Skin epidermis (tissue), 12 donors: ENCODE results near the gene TMEM81.

Experiments used
- H3K27ac ChIP-seq, 21 experiments: fragments of 200-600 bp; sonication (generic) in 11 of 21; one replicate each; pipeline ENCODE4 v1.5.0; 2020; ENCODE audit warnings: mild to moderate bottlenecking in 3 of 21, inconsistent platforms in 2 of 21, moderate library complexity in 2 of 21
- H3K4me3 ChIP-seq, 7 experiments: fragments of 200-600 bp; sonication (generic) in 2 of 7; one replicate each; pipeline ENCODE4 v1.5.0; 2020; ENCODE audit warnings: inconsistent platforms in 2 of 7, mild to moderate bottlenecking in 2 of 7, moderate library complexity in 1 of 7

The TMEM81 gene, protein sequence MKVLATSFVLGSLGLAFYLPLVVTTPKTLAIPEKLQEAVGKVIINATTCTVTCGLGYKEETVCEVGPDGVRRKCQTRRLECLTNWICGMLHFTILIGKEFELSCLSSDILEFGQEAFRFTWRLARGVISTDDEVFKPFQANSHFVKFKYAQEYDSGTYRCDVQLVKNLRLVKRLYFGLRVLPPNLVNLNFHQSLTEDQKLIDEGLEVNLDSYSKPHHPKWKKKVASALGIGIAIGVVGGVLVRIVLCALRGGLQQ

DNA sequence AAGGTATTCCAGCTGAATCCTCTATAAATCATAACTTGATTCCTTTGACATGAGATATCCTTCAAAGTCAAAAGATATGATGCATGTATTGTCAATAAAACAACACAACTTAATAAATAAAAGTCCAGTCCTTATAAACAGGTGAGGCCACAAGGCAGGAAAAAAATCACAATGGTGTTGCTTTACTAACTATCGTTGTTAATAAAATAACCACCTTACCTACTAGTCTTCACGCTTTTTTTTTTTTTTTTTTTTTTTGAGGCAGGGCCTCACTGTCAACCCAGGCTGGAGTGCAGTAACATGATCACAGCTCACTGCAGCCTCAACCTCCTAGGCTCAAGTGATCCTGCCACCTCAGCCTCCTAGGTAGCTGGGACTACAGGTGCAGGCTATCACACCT, at the start of gene TMEM81:
Gene TMEM81 (minus strand): TSS at position 101 of the 400 bp plus-strand sequence. CDS start 140 bp downstream, outside the sequence.
- Histone ChIP-seq H3K27ac (no peak within 1 kb of the TSS), H3K4me3 (no peak within 1 kb of the TSS)

DNA sequence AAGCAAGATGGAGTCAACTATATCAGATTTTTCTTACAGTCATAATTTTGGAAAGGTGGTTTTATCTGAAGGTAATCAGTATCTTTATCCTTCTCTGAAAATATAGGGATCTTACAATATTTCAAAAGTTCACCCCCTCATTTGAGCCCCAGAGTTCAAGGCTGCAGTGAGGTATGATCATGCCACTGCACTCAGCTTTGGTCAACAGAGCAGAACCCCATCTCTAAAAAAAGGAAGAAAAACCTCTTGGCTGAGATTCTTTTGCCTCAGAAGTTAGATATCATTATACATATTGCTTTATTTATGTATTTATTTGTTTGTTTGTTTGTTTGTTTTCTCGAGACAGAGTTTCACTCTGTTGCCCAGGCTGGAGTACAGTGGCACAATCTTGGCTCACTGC, 49.0 kb upstream of the TMEM81 start:
- Histone ChIP-seq H3K4me3 (no peak overlapping the region), H3K27ac (no peak overlapping the region)

DNA sequence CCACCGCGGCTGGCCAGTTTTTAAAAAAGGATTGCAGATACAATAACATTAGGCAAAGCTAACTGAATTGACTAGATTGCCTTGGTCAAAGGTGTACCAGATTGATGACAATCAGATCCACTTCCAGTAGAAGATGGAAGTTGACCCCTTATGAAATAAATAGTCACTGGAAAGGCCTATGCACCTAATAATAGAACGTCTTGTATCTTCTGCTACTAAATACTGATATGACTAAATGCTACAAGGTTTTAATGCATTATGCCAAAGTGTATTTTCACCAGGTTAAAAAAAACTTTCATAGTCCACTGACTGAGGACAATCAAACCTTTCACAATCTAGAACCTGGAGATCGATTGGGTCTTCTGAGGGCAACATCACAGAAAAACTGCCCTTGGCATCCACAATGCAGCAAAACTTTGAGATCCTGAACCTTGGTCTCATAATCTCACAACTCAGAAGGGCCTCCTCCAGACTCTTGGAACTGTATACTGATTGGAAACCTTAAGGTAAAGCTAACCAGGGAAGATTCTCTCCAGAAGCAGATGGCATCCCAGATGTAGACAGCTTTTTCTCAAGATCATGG, 45.3 kb upstream of the TMEM81 start:
- Histone ChIP-seq H3K27ac (no peak overlapping the region), H3K4me3 (no peak overlapping the region)

DNA sequence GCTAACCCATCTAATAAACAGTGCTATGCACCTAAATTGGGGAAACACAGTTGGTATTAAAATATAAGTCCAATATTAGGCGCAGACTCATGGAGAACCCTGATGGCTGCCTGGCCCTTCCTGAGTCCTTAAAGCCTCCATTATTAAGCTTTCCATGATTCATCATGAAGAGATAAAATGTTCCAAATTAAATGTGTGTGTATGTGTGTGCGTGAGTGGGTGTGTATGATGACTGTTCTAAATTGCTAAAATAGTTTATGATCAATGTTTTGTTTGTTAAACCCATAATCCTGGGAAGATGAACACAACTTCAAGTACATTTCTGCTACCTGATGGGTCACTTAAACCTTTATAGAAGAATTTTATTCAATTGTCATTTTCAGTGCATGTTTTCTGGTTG, 43.8 kb upstream of the TMEM81 start:
- Histone ChIP-seq H3K27ac (no peak overlapping the region), H3K4me3 (no peak overlapping the region)

DNA sequence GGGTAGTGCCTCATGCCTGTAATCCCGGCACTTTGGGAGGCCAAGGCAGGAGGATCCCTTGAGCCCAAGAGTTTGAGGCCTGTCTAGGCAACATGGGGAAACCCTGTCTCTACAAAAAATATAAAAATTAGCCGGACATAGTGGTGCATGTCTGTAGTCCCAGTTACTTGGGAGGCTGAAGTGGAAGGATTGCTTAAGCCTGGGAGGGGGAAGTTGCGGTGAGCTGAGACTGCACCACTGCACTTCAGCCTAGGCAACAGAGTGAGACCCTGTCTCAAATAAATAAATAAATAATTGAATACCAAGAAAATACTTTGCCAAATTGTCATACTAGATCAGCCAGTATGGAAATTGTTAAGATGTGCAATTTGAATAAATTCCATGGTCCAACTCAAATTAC, 43.4 kb upstream of the TMEM81 start:
- Histone ChIP-seq H3K4me3 (no peak overlapping the region), H3K27ac (no peak overlapping the region)

DNA sequence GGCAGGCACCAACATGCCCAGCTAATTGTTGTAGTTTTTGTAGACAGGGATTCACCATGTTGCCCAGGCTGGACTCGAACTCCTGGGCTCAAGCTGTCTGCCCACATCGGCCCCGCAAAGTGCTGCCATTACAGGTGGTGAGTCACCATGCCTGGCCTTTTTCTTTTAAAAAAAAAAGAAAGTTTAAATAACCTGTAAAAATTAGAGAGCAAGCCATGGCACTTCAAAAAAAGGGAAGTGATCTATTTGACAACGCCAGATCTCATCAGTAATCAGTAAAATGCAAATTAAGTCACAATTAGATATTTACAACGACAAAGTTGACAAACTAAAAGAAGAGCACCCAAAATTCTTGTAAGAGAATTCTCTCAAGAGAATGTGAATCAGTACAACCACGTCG, 40.5 kb upstream of the TMEM81 start:
- Histone ChIP-seq H3K4me3 (no peak overlapping the region), H3K27ac (no peak overlapping the region)

DNA sequence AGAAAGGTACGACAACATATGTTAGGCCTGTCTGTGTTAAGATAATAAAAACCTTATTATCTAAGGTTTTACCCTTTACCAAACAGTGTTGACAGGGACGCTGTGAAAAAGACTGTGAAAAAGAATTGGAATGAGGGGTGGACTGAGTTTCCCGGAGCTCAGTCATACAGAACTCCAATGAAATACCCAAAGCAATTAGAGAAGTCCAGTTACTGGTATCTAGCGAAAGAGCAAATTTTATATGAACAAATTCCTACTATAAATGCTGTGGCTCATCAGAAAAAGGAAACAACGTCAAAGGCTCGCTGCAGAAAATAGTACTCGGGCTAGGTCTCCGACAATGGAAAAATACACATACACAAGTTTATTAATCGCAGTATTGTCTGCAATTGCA, 38.2 kb upstream of the TMEM81 start:
- peak overlapping the region; percentile 60 to 96 (median 81) for H3K4me3 ChIP-seq
- peak overlapping the region in 20 of 21 experiments; percentile 83 to 98 (median 94) for H3K27ac ChIP-seq

DNA sequence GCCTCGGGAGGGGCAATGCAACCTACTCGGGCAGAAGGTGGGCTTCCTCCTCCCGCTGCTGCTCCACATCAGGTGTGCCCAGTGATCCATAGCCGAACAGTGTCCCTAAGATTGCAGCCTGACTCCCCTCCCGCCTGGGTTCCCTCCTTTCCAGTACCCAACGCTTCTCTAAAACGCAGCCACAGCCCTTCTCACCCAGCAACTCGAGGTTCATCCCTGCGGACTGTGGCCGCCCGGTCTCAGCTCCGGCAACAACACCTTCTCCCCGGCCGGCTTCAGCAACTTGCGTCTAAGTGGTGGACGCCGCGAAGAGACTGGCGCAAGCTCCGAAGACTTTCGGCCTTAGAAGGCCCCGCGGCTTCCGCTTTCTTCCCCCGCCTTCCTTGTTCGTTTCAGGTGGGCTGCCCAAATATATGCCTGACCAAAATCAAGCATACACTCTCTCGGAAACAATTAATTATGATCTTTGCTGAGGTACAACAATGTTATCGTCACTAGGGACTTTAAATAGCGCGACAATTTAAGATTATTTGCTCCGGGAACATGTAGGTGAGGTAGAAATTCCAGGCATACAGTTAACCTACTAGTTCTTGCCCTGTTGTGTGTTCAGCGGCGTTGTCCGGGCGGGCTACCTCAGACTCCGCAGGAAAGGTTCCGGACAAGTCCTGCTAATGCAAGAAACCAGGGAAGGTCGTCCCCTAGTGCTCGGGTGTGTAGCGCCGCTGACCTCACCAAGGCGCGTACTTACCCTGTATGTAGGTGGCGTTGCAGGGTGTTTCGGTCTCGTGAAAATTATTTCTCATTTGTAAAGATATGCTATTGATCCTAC, 37.6 kb upstream of the TMEM81 start, which contains the start of gene RBBP5:
Gene RBBP5 (minus strand): TSS at position 319 of the 829 bp plus-strand sequence. CDS start 105 bp downstream, at position 214.
- H3K27ac ChIP-seq: peak within 1 kb of the TSS; percentile 23 to 98 (median 94)
- peak within 1 kb of the TSS; percentile 60 to 96 (median 81) for H3K4me3 ChIP-seq

DNA sequence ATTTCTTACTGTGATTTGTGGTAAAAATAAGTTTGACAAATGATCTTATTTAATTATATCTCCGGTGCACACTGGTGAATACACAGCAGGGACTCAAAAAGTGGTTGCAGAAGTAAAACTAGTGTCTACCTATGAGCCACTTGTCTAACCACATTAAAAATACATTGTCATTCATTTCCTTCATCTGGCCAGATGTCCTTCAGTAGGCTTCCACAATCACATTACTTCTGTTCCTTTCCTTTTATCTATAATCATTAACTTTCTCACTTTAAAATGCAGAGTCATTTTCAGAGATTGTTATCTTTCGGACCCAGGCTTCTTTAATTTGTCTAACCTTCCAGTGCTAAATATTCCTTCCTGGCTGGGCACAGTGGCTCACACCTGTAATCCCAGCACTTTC, 34.5 kb upstream of the TMEM81 start:
- no peak overlapping the region for H3K27ac ChIP-seq
- H3K4me3 ChIP-seq: no peak overlapping the region

DNA sequence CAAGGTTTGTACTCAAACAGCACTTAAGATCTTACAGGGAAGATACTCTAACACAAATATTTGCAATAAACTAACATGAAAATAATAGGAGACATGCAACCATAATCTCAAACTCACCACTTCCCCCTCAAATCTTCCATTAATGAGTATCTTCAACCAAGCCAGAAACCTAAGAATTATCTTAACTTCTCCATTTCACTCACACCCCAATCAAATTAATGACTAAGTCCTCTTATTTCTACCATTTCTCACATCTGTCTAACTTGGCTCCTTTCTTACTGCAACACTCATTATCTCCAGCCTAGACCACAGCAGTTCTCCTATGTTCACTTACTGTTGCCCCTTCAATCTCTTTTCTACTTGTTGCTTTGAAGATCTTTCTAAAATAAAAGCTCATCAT, 27.1 kb upstream of the TMEM81 start:
- Histone ChIP-seq H3K27ac (no peak overlapping the region), H3K4me3 (no peak overlapping the region)

DNA sequence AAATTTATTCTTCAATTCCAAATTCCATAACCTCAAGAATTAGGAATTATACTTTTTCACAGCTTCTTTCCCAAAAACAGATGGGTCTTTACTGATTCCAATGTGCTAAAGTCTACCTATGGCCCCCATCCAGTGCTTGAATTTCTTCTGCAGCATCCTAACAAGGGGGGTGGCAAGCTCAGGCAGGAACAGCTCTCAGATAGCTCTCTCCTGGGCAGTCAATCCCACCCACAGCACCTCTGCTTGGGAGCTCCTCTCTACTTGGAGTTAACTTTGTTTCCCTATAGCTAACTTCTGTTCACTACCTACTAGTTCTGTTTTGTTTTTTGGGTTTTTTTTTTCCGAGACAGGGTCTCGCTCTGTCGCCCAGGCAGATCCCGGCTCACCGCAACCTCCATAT, 25.5 kb upstream of the TMEM81 start:
- no peak overlapping the region for H3K4me3 ChIP-seq
- no peak overlapping the region for H3K27ac ChIP-seq

DNA sequence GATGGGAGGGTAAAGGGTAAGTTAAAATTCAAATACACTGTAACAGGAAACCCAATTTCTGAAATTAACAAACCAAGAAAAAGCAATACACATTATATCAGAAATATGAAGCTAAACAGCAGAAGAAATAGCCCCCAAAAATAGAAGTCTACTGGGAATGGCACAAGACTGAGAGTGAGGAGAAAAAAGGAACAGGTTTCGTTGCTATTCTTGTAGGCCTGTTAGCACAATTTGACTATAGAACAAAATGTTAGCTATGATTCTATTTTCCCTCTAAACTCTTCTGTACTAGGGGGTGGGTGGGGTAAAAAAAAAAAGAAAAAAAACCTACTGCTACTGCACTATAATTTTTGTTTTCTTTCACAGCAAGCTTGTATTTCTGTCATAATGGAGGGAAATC, 25.0 kb upstream of the TMEM81 start:
- no peak overlapping the region for H3K4me3 ChIP-seq
- H3K27ac ChIP-seq: no peak overlapping the region

DNA sequence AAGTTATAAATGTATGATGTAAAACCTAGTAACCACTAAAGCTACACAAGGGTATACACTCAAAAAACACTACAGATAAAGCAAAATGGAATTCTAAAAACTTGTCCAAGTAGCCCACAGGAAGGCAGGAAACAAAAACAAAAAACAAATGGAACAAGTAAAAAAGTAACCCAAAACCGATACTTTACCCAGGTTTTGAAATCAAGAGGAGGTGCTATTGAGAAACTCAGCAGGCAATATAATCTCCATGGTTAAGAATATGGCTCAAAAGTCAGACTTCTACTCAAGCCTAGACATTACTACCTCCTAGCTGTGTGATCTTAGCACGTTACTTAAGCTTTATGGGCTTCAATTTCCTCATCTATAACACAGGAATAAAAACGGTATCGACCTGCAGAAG, 24.2 kb upstream of the TMEM81 start:
- no peak overlapping the region for H3K4me3 ChIP-seq
- H3K27ac ChIP-seq: no peak overlapping the region

DNA sequence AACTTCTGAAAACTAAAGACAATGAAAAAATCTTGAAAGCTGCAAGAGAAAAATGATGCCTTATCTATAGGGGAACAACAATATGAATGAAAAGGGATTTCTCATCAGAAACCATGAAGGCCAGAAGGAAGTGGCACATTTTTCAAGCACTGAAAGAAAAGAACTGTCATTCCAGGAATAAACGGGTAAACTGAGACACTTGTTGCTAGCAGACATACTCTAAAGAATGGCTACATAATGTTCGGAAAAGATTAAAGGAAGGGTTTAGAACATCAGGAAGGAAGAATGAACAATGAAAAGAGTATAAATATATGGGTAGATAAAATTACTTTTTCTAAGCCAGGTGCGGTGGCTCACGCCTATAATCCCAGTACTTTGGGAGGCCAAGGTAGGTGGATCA, 23.1 kb upstream of the TMEM81 start:
- Histone ChIP-seq H3K4me3 (no peak overlapping the region), H3K27ac (no peak overlapping the region)

DNA sequence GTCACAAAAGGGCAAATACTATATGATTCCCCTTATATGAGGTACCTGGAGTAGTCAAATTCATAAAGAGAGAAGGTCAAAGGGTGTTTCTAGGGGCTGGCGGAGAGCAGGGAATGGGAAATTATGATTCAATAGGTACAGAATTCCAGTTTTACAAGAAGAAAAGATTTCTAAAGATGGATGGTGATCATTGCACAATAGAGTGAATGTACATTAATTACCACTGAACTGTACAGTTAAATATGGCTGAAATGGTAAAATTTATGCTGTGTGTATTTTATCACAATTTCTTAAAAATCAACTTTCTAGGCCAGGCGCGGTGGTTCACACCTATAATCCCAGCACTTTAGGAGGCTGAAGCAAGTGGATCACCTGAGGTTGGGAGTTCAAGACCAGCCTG, 18.1 kb upstream of the TMEM81 start:
- Histone ChIP-seq H3K27ac (no peak overlapping the region), H3K4me3 (no peak overlapping the region)

DNA sequence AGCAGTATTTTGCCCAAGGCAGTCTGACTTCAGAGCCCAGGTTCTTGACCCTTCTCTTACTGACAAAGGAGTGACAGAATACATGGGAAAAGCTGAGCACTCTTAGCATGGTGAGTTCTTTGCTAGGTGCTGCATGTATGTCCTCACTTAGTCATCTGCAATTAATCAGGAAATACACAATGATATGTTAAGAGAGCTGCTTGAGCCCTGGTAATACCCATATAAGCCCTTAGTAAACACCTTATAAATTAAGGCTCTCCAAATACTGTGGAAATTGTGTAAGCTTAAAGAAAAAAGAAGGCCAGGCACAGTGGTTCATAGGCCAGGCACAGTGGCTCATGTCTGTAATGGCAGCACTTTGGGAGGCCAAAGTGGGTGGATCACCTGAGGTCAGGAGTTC, 14.0 kb upstream of the TMEM81 start:
- Histone ChIP-seq H3K4me3 (no peak overlapping the region), H3K27ac (no peak overlapping the region)

DNA sequence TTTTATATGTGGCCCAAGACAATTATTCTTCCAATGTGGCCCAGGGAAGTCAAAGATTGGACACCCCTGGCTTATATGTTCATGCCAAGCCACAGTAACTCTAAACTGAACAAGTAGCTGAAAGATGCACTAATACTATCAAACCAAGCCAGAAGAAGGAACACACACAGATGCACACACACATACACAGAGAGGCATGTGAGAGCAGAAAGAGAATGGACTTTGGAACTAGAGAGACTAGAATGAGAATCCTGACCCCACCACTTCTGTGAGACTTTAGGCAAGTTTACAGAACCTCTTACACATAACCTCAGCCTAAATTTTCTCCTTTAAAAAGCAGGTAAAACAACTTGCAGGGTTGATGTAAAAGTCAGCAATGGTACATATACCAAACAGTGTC, 11.2 kb upstream of the TMEM81 start:
- no peak overlapping the region for H3K4me3 ChIP-seq
- H3K27ac ChIP-seq: no peak overlapping the region

DNA sequence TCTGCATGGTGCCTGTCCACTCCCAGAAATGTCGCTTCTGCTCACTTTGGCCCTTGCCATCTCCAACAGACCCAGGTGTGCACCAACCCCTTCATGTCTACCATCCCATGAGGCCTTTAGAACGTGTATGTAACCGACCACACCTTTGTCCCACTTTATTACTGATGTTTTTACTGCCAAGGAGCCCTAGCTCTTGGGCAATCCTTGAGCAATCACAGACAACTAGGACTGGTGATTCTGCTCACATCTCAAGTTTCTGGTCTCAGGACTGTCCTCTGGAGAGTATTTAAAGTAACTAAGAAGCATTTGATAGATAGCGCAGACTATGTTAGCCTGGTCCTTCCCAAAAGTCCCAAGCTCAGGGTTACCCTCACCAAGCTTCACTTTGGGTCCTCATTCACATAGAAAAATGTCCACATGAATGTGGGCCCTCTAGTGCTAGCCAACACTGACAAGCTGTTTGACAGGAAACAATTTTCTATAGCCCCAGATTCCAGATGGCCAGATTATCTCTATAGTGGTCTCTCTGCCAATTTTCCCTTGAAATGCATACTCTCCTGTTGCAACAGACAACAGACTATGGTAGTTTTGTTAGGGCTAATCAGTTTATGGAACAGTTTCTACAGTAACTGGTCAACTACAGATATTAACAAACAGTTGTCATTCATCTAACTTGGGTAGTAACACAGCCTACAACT, 6.9 kb upstream of the TMEM81 start:
- H3K27ac ChIP-seq: peak overlapping the region in 1 of 21 experiments; percentile 24
- no peak overlapping the region for H3K4me3 ChIP-seq

DNA sequence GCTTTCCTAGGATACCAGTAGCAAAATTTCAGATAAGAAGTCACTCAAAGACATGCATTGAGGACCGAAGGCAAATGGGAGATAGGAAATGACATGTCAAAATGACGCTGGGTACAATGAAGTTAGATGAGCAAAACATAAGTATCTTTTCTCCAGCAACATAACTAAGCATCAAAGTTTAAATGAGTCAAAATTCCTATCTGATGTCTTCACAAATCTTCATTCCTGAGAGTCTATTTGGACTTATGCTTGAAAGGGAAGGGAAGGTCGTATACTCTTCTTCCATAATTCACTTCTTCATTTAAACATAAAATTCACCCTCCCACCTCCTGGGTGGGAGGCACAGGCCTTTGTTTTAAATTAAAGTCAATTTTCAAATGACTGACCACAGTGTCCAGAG, 4.1 kb upstream of the TMEM81 start:
- no peak overlapping the region for H3K27ac ChIP-seq

DNA sequence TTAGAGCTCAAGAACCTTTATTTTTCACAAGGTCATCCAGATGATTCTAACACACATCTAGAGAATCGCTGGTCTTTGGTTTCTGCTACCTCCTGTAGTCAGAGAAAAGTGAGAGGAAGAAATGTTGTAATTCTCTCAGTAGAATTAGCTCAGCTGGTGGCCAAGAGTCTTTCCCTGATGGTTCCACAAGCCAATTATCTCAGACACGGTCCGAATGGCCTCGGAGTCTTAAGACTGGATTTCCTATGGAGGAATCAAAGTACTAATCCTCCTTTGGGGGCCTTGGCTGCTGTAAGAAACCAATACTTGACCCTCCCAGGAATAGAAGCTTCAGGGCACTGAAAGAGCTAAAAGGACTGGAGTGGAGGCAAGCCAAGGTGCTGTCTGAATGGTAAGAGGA, 1.8 kb downstream of the TMEM81 start:
- no peak overlapping the region for H3K4me3 ChIP-seq
- H3K27ac ChIP-seq: no peak overlapping the region

More for the DNA sequence above, 4.1 kb upstream of the TMEM81 start:
- H3K4me3 ChIP-seq: no peak overlapping the region
